GM12878 (cell line): Measurements from ENCODE around the gene C19orf73. TPM values are rescaled to one million over a fixed set of nuclear protein-coding genes. Genes with fewer than 3 reads are reported as not detected.

Experiments used
- ATAC-seq: fragments of 200-7000 bp; cut with Tn5 transposase; 3 replicates; pipeline ENCODE4 v1.9.1; 2020; ENCODE audit warnings: mild to moderate bottlenecking, moderate library complexity
- BruUV-seq: library from RNA; stranded (reverse); fragments of 400-500 nt; replicated peaks from 2 replicates; lab custom pipeline; 2021; lab: Mats Ljungman, UMichigan
- CTCF ChIA-PET: fragments of 300-600 bp; sonication (Branson Sonifier 250); formaldehyde crosslinking; extraction: SDS; loops from one replicate; lab custom pipeline; 2021; ENCODE audit warnings: inconsistent platforms; lab: Yijun Ruan, JAX
- POLR2A ChIA-PET: fragments of 350-600 bp; formaldehyde crosslinking; extraction: SDS; loops from one replicate; lab custom pipeline; 2021; ENCODE audit warnings: inconsistent platforms; lab: Charles Lee
- RAD21 ChIA-PET: fragments of 300-600 bp; sonication (Branson Sonifier 250); formaldehyde crosslinking; loops from one replicate; lab custom pipeline; 2023; ENCODE audit warnings: antibody characterized with exemption; ENCODE audit not compliant: unreplicated experiment; lab: Charles Lee
- SMC1A ChIA-PET: fragments of 300-600 bp; sonication (Branson Sonifier 250); formaldehyde crosslinking; loops from one replicate; lab custom pipeline; 2023; ENCODE audit not compliant: unreplicated experiment, uncharacterized antibody; lab: Charles Lee
- DNase-seq: peaks from one replicate; pipeline ENCODE4 v3.0.0-alpha.2; 2011; ENCODE audit warnings: low read depth, low spot score
- FAIRE-seq: peaks from 3 replicates; lab custom pipeline; 2011; peaks lifted over from hg19 to GRCh38; lab: Jason Lieb, UNC
- H2AFZ ChIP-seq: 2 replicates; pipeline ENCODE4 v1.6.0; 2011; ENCODE audit warnings: low read depth, low read length, control low read depth; ENCODE audit not compliant: control insufficient read depth
- H3K27ac ChIP-seq: 2 replicates; pipeline ENCODE4 v1.5.1; 2011; ENCODE audit warnings: control low read depth; ENCODE audit not compliant: control insufficient read depth, insufficient read depth
- H3K27me3 ChIP-seq, 2 experiments: replicated peaks in 1 of 2; 2 replicates each; pipeline versions ENCODE4 v1.6.0 to v1.6.1; 2011; ENCODE audit warnings: low read length in 1 of 2; ENCODE audit not compliant: control insufficient read depth in 2 of 2, insufficient read depth in 2 of 2
- H3K36me3 ChIP-seq, 2 experiments: 2 replicates each; pipeline ENCODE4 v1.5.1; 2011; ENCODE audit warnings: low read length in 1 of 2; ENCODE audit not compliant: control insufficient read depth in 2 of 2, insufficient read depth in 2 of 2
- H3K4me1 ChIP-seq: 2 replicates; pipeline ENCODE4 v1.6.1; 2011; ENCODE audit warnings: mild to moderate bottlenecking, low read length, moderate library complexity, mixed read lengths; ENCODE audit not compliant: control insufficient read depth, insufficient read depth
- H3K4me2 ChIP-seq: 2 replicates; pipeline ENCODE4 v1.6.0; 2011; ENCODE audit warnings: control low read depth; ENCODE audit not compliant: control insufficient read depth, insufficient read depth
- H3K4me3 ChIP-seq: fragments of 200-600 bp; sonication (generic); 2 replicates; pipeline ENCODE4 v1.5.1; 2016
- H3K79me2 ChIP-seq: 2 replicates; pipeline ENCODE4 v1.6.0; 2011; ENCODE audit warnings: low read length; ENCODE audit not compliant: control insufficient read depth, insufficient read depth
- H3K9ac ChIP-seq: 2 replicates; pipeline ENCODE4 v1.8.0; 2011; ENCODE audit warnings: low read length, control low read depth, mixed read lengths; ENCODE audit not compliant: control insufficient read depth, insufficient read depth
- H3K9me3 ChIP-seq: replicated peaks from 3 replicates; pipeline ENCODE4 v1.5.1; 2011; ENCODE audit warnings: mild to moderate bottlenecking, low read length; ENCODE audit not compliant: control insufficient read depth, insufficient read depth
- H4K20me1 ChIP-seq: 2 replicates; pipeline ENCODE4 v1.6.0; 2011; ENCODE audit not compliant: control insufficient read depth, insufficient read depth
- ATF7 ChIP-seq: fragments of 450-650 bp; IDR thresholded peaks from 2 replicates; pipeline ENCODE4 v1.6.1; 2016; ENCODE audit warnings: low read depth, mild to moderate bottlenecking
- BCL3 ChIP-seq: IDR thresholded peaks from 2 replicates; pipeline ENCODE4 v1.6.1; 2011; ENCODE audit warnings: borderline replicate concordance, low read depth, mild to moderate bottlenecking, moderate library complexity, low read length; ENCODE audit not compliant: insufficient read depth, poor library complexity, severe bottlenecking
- BCLAF1 ChIP-seq: fragments of 450-650 bp; IDR thresholded peaks from 2 replicates; pipeline ENCODE4 v1.6.1; 2017; ENCODE audit warnings: antibody characterized with exemption, mild to moderate bottlenecking, moderate library complexity
- E2F8 ChIP-seq: fragments of 450-650 bp; IDR thresholded peaks from 2 replicates; pipeline ENCODE4 v1.6.1; 2018; ENCODE audit warnings: mild to moderate bottlenecking, low read depth, moderate library complexity; ENCODE audit not compliant: partially characterized antibody
- ESRRA ChIP-seq: IDR thresholded peaks from 2 replicates; pipeline ENCODE4 v1.6.1; 2012; ENCODE audit warnings: mild to moderate bottlenecking, low read length, improper control_type of control experiment
- FOXK2 ChIP-seq: fragments of 450-650 bp; IDR thresholded peaks from 2 replicates; pipeline ENCODE4 v1.6.1; 2017; ENCODE audit warnings: mild to moderate bottlenecking, moderate library complexity
- GABPA ChIP-seq: IDR thresholded peaks from 2 replicates; pipeline ENCODE4 v1.6.1; 2014; ENCODE audit warnings: antibody characterized with exemption, low read depth, mild to moderate bottlenecking, inconsistent platforms
- HDAC2 ChIP-seq: fragments of 200-600 bp; sonication (generic); IDR thresholded peaks from 2 replicates; pipeline ENCODE4 v1.6.1; 2017
- HDAC6 ChIP-seq: fragments of 200-600 bp; sonication (generic); IDR thresholded peaks from one replicate; pipeline ENCODE4 v1.8.0; 2017; ENCODE audit warnings: antibody characterized with exemption; ENCODE audit not compliant: unreplicated experiment
- MYC ChIP-seq: IDR thresholded peaks from 2 replicates; pipeline ENCODE4 v1.6.1; 2011; ENCODE audit warnings: mild to moderate bottlenecking, low read length, moderate library complexity, inconsistent platforms; ENCODE audit not compliant: insufficient read depth, insufficient replicate concordance, insufficient read length, severe bottlenecking
- NR2C2 ChIP-seq: IDR thresholded peaks from 2 replicates; pipeline ENCODE4 v1.6.1; 2011; ENCODE audit warnings: borderline replicate concordance, low read depth; ENCODE audit not compliant: control insufficient read depth, insufficient read length
- SIX5 ChIP-seq: IDR thresholded peaks from 2 replicates; pipeline ENCODE4 v1.6.1; 2011; ENCODE audit warnings: mild to moderate bottlenecking, low read depth, low read length, moderate library complexity; ENCODE audit not compliant: severe bottlenecking
- SREBF1 ChIP-seq: IDR thresholded peaks from 2 replicates; pipeline ENCODE4 v1.6.1; 2012; ENCODE audit warnings: mild to moderate bottlenecking, low read length
- SUPT20H ChIP-seq: IDR thresholded peaks from 2 replicates; pipeline ENCODE4 v1.6.1; 2011; ENCODE audit warnings: low read depth, mild to moderate bottlenecking, low read length, moderate library complexity, borderline replicate concordance; ENCODE audit not compliant: control insufficient read depth
- YY1 ChIP-seq: IDR thresholded peaks from 2 replicates; pipeline ENCODE4 v1.6.1; 2011; ENCODE audit warnings: low read depth, mild to moderate bottlenecking, low read length
- ZNF207 ChIP-seq: fragments of 450-650 bp; IDR thresholded peaks from 2 replicates; pipeline ENCODE4 v1.6.1; 2014; ENCODE audit warnings: antibody characterized with exemption, mild to moderate bottlenecking, borderline replicate concordance
- ZNF217 ChIP-seq: fragments of 450-650 bp; IDR thresholded peaks from 2 replicates; pipeline ENCODE4 v1.6.1; 2017; ENCODE audit warnings: antibody characterized with exemption, mild to moderate bottlenecking
- ZSCAN29 ChIP-seq: fragments of 450-650 bp; IDR thresholded peaks from 2 replicates; pipeline ENCODE4 v1.6.1; 2017; ENCODE audit warnings: mild to moderate bottlenecking, moderate library complexity
- WGBS: methylation state at CpG from one replicate; pipeline ENCODE4 v1.1.6; 2016; ENCODE audit warnings: low lambda C conversion rate; ENCODE audit not compliant: insufficient replicate concordance, insufficient coverage; ENCODE audit errors: missing lambda C conversion rate; 5-methylcytosine and 5-hydroxymethylcytosine counted together
- in situ Hi-C: fragments of 300-500 bp; cut with MboI; formaldehyde crosslinking; loops from 9 replicates; pipeline ENCODE4 v1.14.3; 2018; ENCODE audit warnings: mixed read lengths
- intact Hi-C: fragments of 100-400 bp; cut with micrococcal nuclease; formaldehyde crosslinking; loops from one replicate; pipeline ENCODE4 v1.14.2; 2022; ENCODE audit not compliant: unreplicated experiment
- polyA plus RNA-seq, 11 experiments: library from polyadenylated mRNA; depleted of rRNA in 4 of 11; unstranded in 6 of 11; stranded (reverse) in 5 of 11; fragments of >200 nt; fragmentation: Nextera tagmentation in 4 of 11; fragmentation: Illumina TruSeq in 1 of 11; extraction: Ambion mirVana in 4 of 11; extraction: Trizol in 1 of 11; gene quantifications; 1 replicate in 1 of 11; 2 replicates in 10 of 11; pipeline versions ENCODE4 v1.2.1 to v1.2.3, GENCODE V29; 2011 to 2016; ENCODE audit warnings: inconsistent platforms in 2 of 11, missing spikeins in 2 of 11, low read depth in 1 of 11
- total RNA-seq, 4 experiments: library from RNA; depleted of rRNA in 3 of 4; stranded (reverse); fragments of >200 nt in 3 of 4; fragmentation: Illumina TruSeq in 1 of 4; extraction: Trizol in 1 of 4; gene quantifications; 2 replicates each; pipeline versions ENCODE4 v1.2.1 to v1.2.3, GENCODE V29; 2013 to 2021

The C19orf73 gene
- total and polyA plus RNA-seq, 10 of the 15 experiments (the other 5 are each of a cell fraction or from before 2014, with no cell fraction given), result 0.20 to 2.0 (median 0.80) TPM

DNA sequence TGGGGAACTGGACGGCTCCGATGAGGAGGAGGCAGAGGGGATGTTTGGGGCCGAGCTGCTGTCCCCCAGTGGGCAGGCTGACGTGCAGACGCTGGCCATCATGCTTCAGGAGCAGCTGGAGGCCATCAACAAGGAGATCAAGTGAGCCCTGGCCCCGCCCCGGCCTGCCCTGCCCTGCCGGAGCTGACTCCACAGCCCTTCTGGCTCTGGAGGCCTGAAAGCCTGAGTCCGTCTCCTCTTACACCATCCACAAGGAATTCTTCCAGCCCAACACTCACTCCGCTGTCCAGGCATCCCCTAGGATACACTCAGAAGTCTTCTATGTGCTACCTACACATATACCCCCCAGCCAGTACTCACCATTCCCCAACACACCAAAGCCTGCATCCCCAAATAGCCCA is 17.8 kb upstream of the C19orf73 start (continued):
- no peak for TF ChIP-seq BCLAF1

GRCh38 chr19:49135686-49136085 is 16.7 kb upstream of the C19orf73 start:
- DNase-seq, result no peak
- POLR2A ChIA-PET, result no interaction called here
- Histone ChIP-seq H4K20me1 (no peaks in the 10 kb centered on the region), H3K4me1 (no peaks in the 10 kb centered on the region), H2AFZ (no peak overlapping the region), H3K9ac (no peak overlapping the region), H3K4me3 (no peak overlapping the region), H3K36me3 (no peaks in the 10 kb centered on the region; a peak in 1 of 4 replicates), H3K27me3 (no peaks in the 10 kb centered on the region), H3K9me3 (no peaks in the 10 kb centered on the region; the same call in 2 of the 3 replicates), H3K4me2 (no peak overlapping the region), H3K79me2 (no peaks in the 10 kb centered on the region), H3K27ac (no peak overlapping the region)
- intact Hi-C loops (no loop called here), in situ Hi-C loops (no loop called here)
- RAD21 ChIA-PET, result no interaction called here
- SMC1A ChIA-PET, result no interaction called here
- no TSS peak for BruUV-seq
- FAIRE-seq, result no peak
- WGBS, result 19% methylated on average over 5 of the region's 5 CpGs
- CTCF ChIA-PET, result no interaction called here
- ATAC-seq, result no peak
- TF ChIP-seq GABPA, result no peak
- TF ChIP-seq HDAC2, result no peak
- TF ChIP-seq SREBF1, result no peak
- TF ChIP-seq YY1, result no peak
- no peak for TF ChIP-seq BCL3
- TF ChIP-seq ZNF217, result no peak
- no peak for TF ChIP-seq ZNF207
- no peak for TF ChIP-seq MYC
- no peak for TF ChIP-seq ESRRA
- no peak for TF ChIP-seq ATF7
- TF ChIP-seq FOXK2, result no peak
- TF ChIP-seq NR2C2, result no peak
- no peak for TF ChIP-seq HDAC6
- TF ChIP-seq ZSCAN29, result no peak
- no peak for TF ChIP-seq E2F8
- no peak for TF ChIP-seq SIX5
- no peak for TF ChIP-seq SUPT20H
